Measurements from ENCODE around the gene BEND2. TPM values are rescaled to one million over a fixed set of nuclear protein-coding genes. Genes with fewer than 3 reads are reported as not detected.

The BEND2 gene
- total RNA-seq = not detected in 2 replicates

GRCh38 chrX:18220786-18221185 is at the start of gene BEND2:
Gene BEND2 (minus strand): TSS chrX:18220886. CDS start chrX:18220750, 136 bp downstream.

Other genes starting within 250 kb of the BEND2 start
- 0.94 and 1.3 TPM in 2 replicates for gene SCML2, start 133.8 kb upstream of the BEND2 start, total RNA-seq
- gene CDKL5, start 204.7 kb upstream of the BEND2 start, total RNA-seq = 2.3 and 5.4 TPM in 2 replicates

Data from endothelial cell of coronary artery (primary cell).